ENCODE measurements around the gene IPO4.

DNA sequence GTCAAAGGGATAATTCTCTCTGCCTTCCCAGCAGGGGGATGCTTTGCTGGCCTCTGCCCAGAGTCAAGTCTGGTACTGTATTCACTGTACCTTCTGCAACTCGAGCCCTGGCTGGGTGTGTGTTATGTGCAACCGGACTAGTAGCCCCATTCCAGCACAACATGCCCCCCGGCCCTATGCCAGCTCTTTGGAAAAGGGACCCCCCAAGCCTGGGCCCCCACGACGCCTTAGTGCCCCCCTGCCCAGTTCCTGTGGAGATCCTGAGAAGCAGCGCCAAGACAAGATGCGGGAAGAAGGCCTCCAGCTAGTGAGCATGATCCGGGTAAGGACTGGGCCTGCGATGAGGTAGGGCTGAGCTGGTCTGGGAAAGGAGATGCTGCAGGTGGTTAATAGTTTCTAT is 38.0 kb downstream of the IPO4 start:
- TF ChIP-seq, protein P1, sequence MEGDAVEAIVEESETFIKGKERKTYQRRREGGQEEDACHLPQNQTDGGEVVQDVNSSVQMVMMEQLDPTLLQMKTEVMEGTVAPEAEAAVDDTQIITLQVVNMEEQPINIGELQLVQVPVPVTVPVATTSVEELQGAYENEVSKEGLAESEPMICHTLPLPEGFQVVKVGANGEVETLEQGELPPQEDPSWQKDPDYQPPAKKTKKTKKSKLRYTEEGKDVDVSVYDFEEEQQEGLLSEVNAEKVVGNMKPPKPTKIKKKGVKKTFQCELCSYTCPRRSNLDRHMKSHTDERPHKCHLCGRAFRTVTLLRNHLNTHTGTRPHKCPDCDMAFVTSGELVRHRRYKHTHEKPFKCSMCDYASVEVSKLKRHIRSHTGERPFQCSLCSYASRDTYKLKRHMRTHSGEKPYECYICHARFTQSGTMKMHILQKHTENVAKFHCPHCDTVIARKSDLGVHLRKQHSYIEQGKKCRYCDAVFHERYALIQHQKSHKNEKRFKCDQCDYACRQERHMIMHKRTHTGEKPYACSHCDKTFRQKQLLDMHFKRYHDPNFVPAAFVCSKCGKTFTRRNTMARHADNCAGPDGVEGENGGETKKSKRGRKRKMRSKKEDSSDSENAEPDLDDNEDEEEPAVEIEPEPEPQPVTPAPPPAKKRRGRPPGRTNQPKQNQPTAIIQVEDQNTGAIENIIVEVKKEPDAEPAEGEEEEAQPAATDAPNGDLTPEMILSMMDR (conservative IDR thresholded peaks at IDR 0.05): no peak
- TF ChIP-seq ZFX (IDR thresholded peaks at IDR 0.05): no peak

Measured in C4-2B (cell line).